Stimulated activated CD4-positive, alpha-beta T cell treated with anti-CD3 and anti-CD28 coated beads, Interleukin-12 subunit alpha, Interleukin-12 subunit beta, amount 100 ng/mL, for 48 hours (primary cell): ENCODE data around the gene GRID1.

ENCODE experiments used
- DNase-seq, 3 donors: peaks; one replicate each; pipeline ENCODE4 v3.0.0-alpha.2; 2020; ENCODE audit warnings: low read depth in 2 of 3, low spot score in 1 of 3

Gene GRID1

GRCh38 chr10:86233131-86233530, 133.5 kb downstream of the GRID1 start:
- DNase-seq: no peak

GRCh38 chr10:86232644-86233043, 134.0 kb downstream of the GRID1 start:
- DNase-seq: no peak

- DNase-seq: no peak
These were observed 134.6 kb downstream of the GRID1 start for GRCh38 chr10:86231796-86232560.

- DNase-seq: no peak
These were observed 135.9 kb downstream of the GRID1 start for GRCh38 chr10:86230557-86231180.

- DNase-seq: no peak
These were observed 136.6 kb downstream of the GRID1 start for GRCh38 chr10:86229811-86230556.

GRCh38 chr10:86229376-86229775, 137.2 kb downstream of the GRID1 start:
- DNase-seq: no peak

- DNase-seq: no peak
These were observed 138.9 kb downstream of the GRID1 start for GRCh38 chr10:86227501-86228258.

GRCh38 chr10:86226781-86227201, 139.8 kb downstream of the GRID1 start:
- no peak for DNase-seq

- no peak for DNase-seq
These were observed 140.6 kb downstream of the GRID1 start for GRCh38 chr10:86226016-86226415.

- DNase-seq: no peak
These were observed 141.4 kb downstream of the GRID1 start for GRCh38 chr10:86225103-86225782.

- no peak for DNase-seq
These were observed 142.1 kb downstream of the GRID1 start for GRCh38 chr10:86224354-86225102.

- DNase-seq: no peak
These were observed 143.3 kb downstream of the GRID1 start for GRCh38 chr10:86223256-86223655.

- no peak for DNase-seq
These were observed 143.9 kb downstream of the GRID1 start for GRCh38 chr10:86222687-86223086.

GRCh38 chr10:86222336-86222650, 144.3 kb downstream of the GRID1 start:
- DNase-seq: no peak

- DNase-seq: no peak
These were observed 144.9 kb downstream of the GRID1 start for GRCh38 chr10:86221442-86222335.

- no peak for DNase-seq
These were observed 146.0 kb downstream of the GRID1 start for GRCh38 chr10:86220626-86221025.

GRCh38 chr10:86219271-86219670, 147.3 kb downstream of the GRID1 start:
- DNase-seq: no peak

GRCh38 chr10:86218842-86219241, 147.8 kb downstream of the GRID1 start:
- no peak for DNase-seq

GRCh38 chr10:86218160-86218559, 148.4 kb downstream of the GRID1 start:
- DNase-seq: no peak
